H1 (cell line): Measurements from ENCODE around the gene SLFNL1. TPM values are rescaled to one million over a fixed set of nuclear protein-coding genes. Genes with fewer than 3 reads are reported as not detected.
A peak's percentile ranks its signal among the peaks of the same experiment; 100 is the strongest.

Experiments used
- CTCF ChIA-PET: fragments of 300-600 bp; sonication (Branson Sonifier 250); formaldehyde crosslinking; loops from one replicate; lab custom pipeline; 2021; ENCODE audit not compliant: partially characterized antibody; lab: Charles Lee
- POLR2A ChIA-PET: fragments of 300-600 bp; sonication (Branson Sonifier 250); formaldehyde crosslinking; loops from one replicate; lab custom pipeline; 2021; ENCODE audit warnings: inconsistent platforms; ENCODE audit not compliant: partially characterized antibody; lab: Charles Lee
- DNase-seq, 2 experiments: peaks; one replicate each; pipeline versions ENCODE4 v3.0.0 to v3.0.0-alpha.2; 2010 to 2022; ENCODE audit warnings: low spot score in 2 of 2, low read depth in 1 of 2, mixed read lengths in 1 of 2
- FAIRE-seq: peaks from 2 replicates; lab custom pipeline; 2011; peaks lifted over from hg19 to GRCh38; lab: Jason Lieb, UNC
- H2AFZ ChIP-seq: 2 replicates; pipeline ENCODE4 v1.8.1; 2012; ENCODE audit warnings: low read length, inconsistent platforms
- H2AK5ac ChIP-seq: 2 replicates; pipeline ENCODE4 v1.6.1; 2013; ENCODE audit warnings: low read depth, low read length
- H2BK120ac ChIP-seq: replicated peaks from 2 replicates; pipeline ENCODE3; 2013; ENCODE audit warnings: low read depth, low read length, inconsistent platforms
- H2BK12ac ChIP-seq: 2 replicates; pipeline ENCODE4 v1.6.1; 2013; ENCODE audit warnings: low read depth, low read length
- H2BK15ac ChIP-seq: 2 replicates; pipeline ENCODE4 v1.6.1; 2013; ENCODE audit warnings: low read length
- H2BK20ac ChIP-seq: 2 replicates; pipeline ENCODE4 v1.6.1; 2013; ENCODE audit warnings: low read length
- H2BK5ac ChIP-seq: 2 replicates; pipeline ENCODE4 v1.6.1; 2013; ENCODE audit warnings: low read depth, low read length
- H3K14ac ChIP-seq: 2 replicates; pipeline ENCODE4 v1.6.1; 2013; ENCODE audit warnings: inconsistent platforms; ENCODE audit not compliant: insufficient read length
- H3K18ac ChIP-seq: 2 replicates; pipeline ENCODE4 v1.6.1; 2013; ENCODE audit warnings: low read length; ENCODE audit errors: extremely low read depth
- H3K23ac ChIP-seq: 2 replicates; pipeline ENCODE4 v1.6.1; 2013; ENCODE audit warnings: inconsistent platforms; ENCODE audit not compliant: insufficient read length
- H3K23me2 ChIP-seq: 2 replicates; pipeline ENCODE4 v1.6.1; 2013; ENCODE audit warnings: low read depth, low read length
- H3K27ac ChIP-seq: 2 replicates; pipeline ENCODE4 v1.6.1; 2011; ENCODE audit warnings: low read depth, low read length, inconsistent platforms
- H3K27me3 ChIP-seq, 4 experiments: replicated peaks in 1 of 4; 1 replicate in 1 of 4; 2 replicates in 3 of 4; pipeline versions ENCODE4 v1.6.1 to v1.8.1; 2011 to 2013; ENCODE audit warnings: low read length in 3 of 4, mild to moderate bottlenecking in 3 of 4, inconsistent platforms in 2 of 4, mixed read lengths in 2 of 4, moderate library complexity in 1 of 4; ENCODE audit not compliant: control insufficient read depth in 3 of 4, insufficient read depth in 3 of 4; ENCODE audit errors: extremely low read depth in 1 of 4
- H3K36me3 ChIP-seq, 4 experiments: 2 replicates each; pipeline versions ENCODE4 v1.6.1 to v1.8.1; 2011 to 2013; ENCODE audit warnings: mild to moderate bottlenecking in 4 of 4, low read length in 3 of 4, moderate library complexity in 2 of 4, control low read depth in 1 of 4, inconsistent platforms in 1 of 4; ENCODE audit not compliant: insufficient read depth in 4 of 4, control insufficient read depth in 2 of 4
- H3K4ac ChIP-seq: replicated peaks from 2 replicates; pipeline ENCODE3; 2013; ENCODE audit warnings: low read length, low read depth, mixed read lengths, inconsistent platforms; ENCODE audit not compliant: insufficient read length
- H3K4me1 ChIP-seq, 4 experiments: replicated peaks in 1 of 4; 1 replicate in 1 of 4; 2 replicates in 3 of 4; pipeline versions ENCODE4 v1.6.1 to v1.8.1; 2011 to 2013; ENCODE audit warnings: low read length in 3 of 4, inconsistent platforms in 2 of 4, mixed read lengths in 1 of 4; ENCODE audit not compliant: insufficient read depth in 4 of 4, control insufficient read depth in 3 of 4
- H3K4me2 ChIP-seq, 2 experiments: 2 replicates each; pipeline versions ENCODE4 v1.6.1 to v1.8.1; 2011 to 2013; ENCODE audit warnings: low read depth in 2 of 2, low read length in 2 of 2, control low read depth in 1 of 2, inconsistent platforms in 1 of 2, mild to moderate bottlenecking in 1 of 2; ENCODE audit not compliant: insufficient read depth in 1 of 2
- H3K4me3 ChIP-seq, 4 experiments: fragments of 200-600, 300-600 bp in 1 of 4; sonication (generic), shearing (Covaris generic), sonication (Bioruptor Twin) in 1 of 4; 2 replicates each; pipeline versions ENCODE4 v1.5.1 to v1.8.1; 2011 to 2016; ENCODE audit warnings: low read length in 4 of 4, low read depth in 3 of 4, control low read depth in 2 of 4, inconsistent platforms in 2 of 4, mild to moderate bottlenecking in 2 of 4, mixed read lengths in 1 of 4, moderate library complexity in 1 of 4; ENCODE audit not compliant: insufficient read depth in 2 of 4; ENCODE audit errors: extremely low read depth in 1 of 4
- H3K56ac ChIP-seq: replicated peaks from 2 replicates; pipeline ENCODE3; 2013; ENCODE audit warnings: low read depth, mild to moderate bottlenecking, mixed read lengths, low read length, inconsistent platforms; ENCODE audit not compliant: insufficient read length
- H3K79me1 ChIP-seq: 2 replicates; pipeline ENCODE4 v1.6.1; 2013; ENCODE audit warnings: low read depth, low read length, control low read depth
- H3K79me2 ChIP-seq, 2 experiments: 2 replicates each; pipeline versions ENCODE4 v1.6.1 to v1.8.1; 2012 to 2013; ENCODE audit warnings: low read length in 2 of 2, mild to moderate bottlenecking in 2 of 2, inconsistent platforms in 1 of 2; ENCODE audit not compliant: insufficient read depth in 2 of 2, control insufficient read depth in 1 of 2
- H3K9ac ChIP-seq, 4 experiments: replicated peaks in 1 of 4; 1 replicate in 1 of 4; 2 replicates in 3 of 4; pipeline versions ENCODE4 v1.6.1 to v1.8.1; 2011 to 2013; ENCODE audit warnings: low read depth in 3 of 4, low read length in 3 of 4, control low read depth in 2 of 4, mild to moderate bottlenecking in 2 of 4, moderate library complexity in 2 of 4, inconsistent platforms in 1 of 4; ENCODE audit errors: extremely low read depth in 1 of 4
- H3K9me3 ChIP-seq, 2 experiments: 2 replicates each; pipeline versions ENCODE4 v1.6.1 to v1.8.1; 2012 to 2013; ENCODE audit warnings: mild to moderate bottlenecking in 2 of 2, moderate library complexity in 2 of 2, control low read depth in 1 of 2, inconsistent platforms in 1 of 2, low read depth in 1 of 2, low read length in 1 of 2, mixed read lengths in 1 of 2; ENCODE audit not compliant: insufficient read depth in 2 of 2
- H4K20me1 ChIP-seq, 2 experiments: replicated peaks in 1 of 2; 2 replicates each; pipeline versions ENCODE3 to v1.8.1; 2011 to 2013; ENCODE audit warnings: inconsistent platforms in 2 of 2, low read length in 2 of 2, mild to moderate bottlenecking in 1 of 2; ENCODE audit not compliant: insufficient read depth in 2 of 2, control insufficient read depth in 1 of 2
- H4K5ac ChIP-seq: 2 replicates; pipeline ENCODE4 v1.6.1; 2013; ENCODE audit warnings: low read length, low read depth, mixed read lengths, inconsistent platforms; ENCODE audit not compliant: insufficient read length
- H4K8ac ChIP-seq: 2 replicates; pipeline ENCODE4 v1.8.0; 2013; ENCODE audit warnings: mild to moderate bottlenecking, moderate library complexity, low read length, inconsistent platforms; ENCODE audit not compliant: insufficient read depth; ENCODE audit errors: extremely low read depth
- H4K91ac ChIP-seq: replicated peaks from 2 replicates; pipeline ENCODE3; 2013; ENCODE audit warnings: low read length, mixed read lengths, inconsistent platforms; ENCODE audit not compliant: insufficient read length
- CTCF ChIP-seq, 3 experiments: IDR thresholded peaks; 1 replicate in 2 of 3; 2 replicates in 1 of 3; pipeline versions ENCODE4 v1.5.1 to v1.6.1; 2011; ENCODE audit warnings: low read length in 3 of 3, mild to moderate bottlenecking in 3 of 3, inconsistent platforms in 2 of 3, low read depth in 1 of 3, moderate library complexity in 1 of 3; ENCODE audit not compliant: insufficient read depth in 1 of 3; ENCODE audit errors: control extremely low read depth in 1 of 3
- RAD21 ChIP-seq, 2 experiments: IDR thresholded peaks in 1 of 2; conservative IDR thresholded peaks in 1 of 2; 2 replicates each; pipeline ENCODE4 v1.6.1; 2011; ENCODE audit warnings: low read depth in 2 of 2, low read length in 2 of 2, improper control_type of control experiment in 1 of 2, inconsistent platforms in 1 of 2, mild to moderate bottlenecking in 1 of 2, moderate library complexity in 1 of 2
- SIX5 ChIP-seq: IDR thresholded peaks from 2 replicates; pipeline ENCODE4 v1.6.1; 2011; ENCODE audit warnings: mild to moderate bottlenecking, low read depth, low read length
- whole genome bisulfite sequencing, 2 experiments: shearing (Covaris generic) in 1 of 2; methylation state at CpG; one replicate each; pipeline versions ENCODE4 v1.1.6 to v1.1.7; 2013 to 2015; ENCODE audit warnings: low lambda C conversion rate in 2 of 2, mixed read lengths in 2 of 2, inconsistent platforms in 1 of 2, low coverage in 1 of 2, missing lambda C conversion rate in 1 of 2; ENCODE audit not compliant: insufficient replicate concordance in 2 of 2, insufficient coverage in 1 of 2, insufficient read length in 1 of 2; ENCODE audit errors: extremely low coverage in 1 of 2, missing lambda C conversion rate in 1 of 2; 5-methylcytosine and 5-hydroxymethylcytosine counted together
- polyA plus RNA-seq, 7 experiments: library from polyadenylated mRNA; depleted of rRNA in 3 of 7; stranded (reverse) in 5 of 7; unstranded in 2 of 7; fragments of >200 nt in 5 of 7; fragments of 200-250 nt in 2 of 7; gene quantifications; 1 replicate in 5 of 7; 2 replicates in 1 of 7; 4 replicates in 1 of 7; pipeline versions ENCODE4 v1.2.1 to v1.2.3, GENCODE V29; 2011 to 2013; ENCODE audit warnings: missing spikeins in 2 of 7, mixed read lengths in 2 of 7
- total RNA-seq: library from RNA; stranded (reverse); fragmentation: NEBNext Ultra II Directional; extraction: Animal tissue kit (Norgen Biotek cat#: 25700); gene quantifications from 2 replicates; pipeline ENCODE4 v1.2.1, GENCODE V29; 2021

The SLFNL1 gene
- total and polyA plus RNA-seq, 2 of the 8 experiments (the other 6 are each of a cell fraction or from before 2014, with no cell fraction given): not detected

DNA sequence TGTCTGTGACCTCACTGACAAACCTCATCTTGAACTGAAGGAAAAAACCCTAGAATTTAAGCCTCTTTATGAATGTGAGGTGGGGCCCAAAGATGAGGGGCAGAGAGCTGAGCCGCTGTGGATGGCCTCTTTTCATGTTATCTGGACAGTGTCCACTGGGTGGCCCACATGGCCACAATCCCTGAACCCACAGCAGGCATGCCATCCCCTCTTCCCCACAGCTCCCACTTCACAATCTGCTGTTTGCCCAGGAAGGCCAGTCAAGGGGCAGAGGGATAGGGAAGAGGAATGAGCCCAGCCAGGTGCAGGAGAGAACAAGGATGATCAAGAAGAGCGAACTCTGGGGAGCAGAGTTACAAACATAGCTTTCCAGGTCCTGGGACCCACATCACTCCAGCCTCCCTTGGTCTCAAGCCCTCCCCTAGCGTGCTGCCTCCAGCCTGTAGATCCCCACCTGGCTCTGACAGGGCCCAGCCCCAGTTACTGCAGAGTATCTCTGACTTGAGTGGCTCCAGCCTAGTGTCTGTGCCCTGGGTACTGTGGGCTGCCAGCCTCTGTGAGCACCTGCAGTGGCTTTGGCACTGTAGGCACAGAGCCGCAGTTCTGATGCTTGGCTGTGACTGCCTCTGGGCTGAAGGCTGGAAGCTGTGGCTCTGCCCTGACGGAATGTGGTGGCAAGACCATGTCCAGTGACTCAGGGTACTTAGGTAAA is 1.9 kb upstream of the SLFNL1 start:
- ChIA-PET POLR2A (interaction anchor here (1.1 to 3.2 kb wide), 9 partner anchors 7 to 57 kb away, joined by 3 to 17 read pairs (median 7); partner anchors contain the start of gene CTPS1), CTCF (interaction anchor here (0.6 to 4.1 kb wide), 12 partner anchors 8 to 230 kb away, joined by 3 to 20 read pairs (median 4); no protein-coding TSS in a partner anchor)
- no peak overlapping the region for H3K9ac ChIP-seq
- H3K14ac ChIP-seq: no peak overlapping the region
- no peak overlapping the region for H2BK15ac ChIP-seq
- H4K91ac ChIP-seq: no peak overlapping the region
- H4K20me1 ChIP-seq: peaks cover 4 to 6% of the 10 kb centered on the region in 2 experiments
- H2BK120ac ChIP-seq: no peak overlapping the region
- H3K27ac ChIP-seq: no peak overlapping the region
- peaks cover 0 to 7% (median 4%) of the 10 kb centered on the region in 4 experiments; a peak in 4 of 7 replicates for H3K4me1 ChIP-seq
- no peak overlapping the region for H3K18ac ChIP-seq
- no peak overlapping the region for H3K4me2 ChIP-seq
- 0 out of 2 replicates have a peak overlapping the region, but pooled peaks have one; percentile 9 for H2BK12ac ChIP-seq
- no peak overlapping the region for H2BK5ac ChIP-seq
- H3K9me3 ChIP-seq: no peaks in the 10 kb centered on the region
- no peak overlapping the region for H3K4ac ChIP-seq
- no peak overlapping the region for H3K23ac ChIP-seq
- H3K4me3 ChIP-seq: no peak overlapping the region
- peaks cover 0 to 7% (median 4%) of the 10 kb centered on the region in 4 experiments; a peak in 3 of 8 replicates for H3K36me3 ChIP-seq
- 86% methylated on average over 5 of the region's 5 CpGs; no CpG with 5 or more reads in 1 of the 2 experiments for WGBS, 2 experiments
- no peak for FAIRE-seq
- no peaks in the 10 kb centered on the region for H3K23me2 ChIP-seq
- H3K27me3 ChIP-seq: peaks cover 0 to 13% (median 6%) of the 10 kb centered on the region in 4 experiments; a peak in 5 of 7 replicates
- H2AK5ac ChIP-seq: no peak overlapping the region
- peak; percentile 19 to 46 (median 43); a peak in 3 of 4 replicates for TF ChIP-seq CTCF (IDR thresholded peaks at IDR 0.05; ENCODE audit: control extremely low read depth in 1 of 3, insufficient read depth in 1 of 3, low read depth in 1 of 3, low read length in 3 of 3)
- TF ChIP-seq SIX5: no peak
- TF ChIP-seq RAD21 (IDR thresholded peaks at IDR 0.05 in 1 of 2, conservative IDR thresholded peaks at IDR 0.05 in 1 of 2; ENCODE audit: low read depth in 2 of 2, low read length in 2 of 2): peak; percentile 21 to 40; a peak in 3 of 4 replicates
- no peak overlapping the region for H4K8ac ChIP-seq
- DNase-seq: no peak
- H2BK20ac ChIP-seq: no peak overlapping the region
- H3K79me2 ChIP-seq: no peaks in the 10 kb centered on the region
- H3K56ac ChIP-seq: no peak overlapping the region
- H4K5ac ChIP-seq: no peak overlapping the region
- no peaks in the 10 kb centered on the region for H3K79me1 ChIP-seq
- H2AFZ ChIP-seq: no peak overlapping the region
